HCT116 (cell line): Measurements from ENCODE around the gene TUBB1. TPM values are rescaled to one million over a fixed set of nuclear protein-coding genes. Genes with fewer than 3 reads are reported as not detected.
A peak's percentile ranks its signal among the peaks of the same experiment; 100 is the strongest.

Experiments used
- ATAC-seq: fragments of 200-7000 bp; cut with Tn5 transposase; 2 replicates; pipeline ENCODE4 v1.9.1; 2020; ENCODE audit warnings: mild to moderate bottlenecking, moderate library complexity
- BruUV-seq: library from RNA; stranded (reverse); fragments of 400-500 nt; replicated peaks from 2 replicates; lab custom pipeline; 2021; lab: Mats Ljungman, UMichigan
- CTCF ChIA-PET: fragments of 300-600 bp; sonication (Branson Sonifier 250); formaldehyde crosslinking; loops from one replicate; lab custom pipeline; 2021; ENCODE audit warnings: antibody characterized with exemption; lab: Charles Lee
- POLR2A ChIA-PET: fragments of 300-600, 350-600 bp; sonication (Branson Sonifier 250); formaldehyde crosslinking; loops from one replicate; lab custom pipeline; 2021; ENCODE audit warnings: antibody characterized with exemption; lab: Charles Lee
- RAD21 ChIA-PET, 2 experiments: fragments of 300-600 bp; sonication (Branson Sonifier 250); formaldehyde crosslinking; loops; one replicate each; lab custom pipeline; 2023; ENCODE audit warnings: low total read pairs in 2 of 2; ENCODE audit not compliant: uncharacterized antibody in 2 of 2, unreplicated experiment in 2 of 2, low non-redundant PET in 1 of 2; lab: Charles Lee
- DNase-seq: peaks from one replicate; pipeline ENCODE4 v3.0.0-alpha.2; 2010; ENCODE audit warnings: low read depth, low spot score
- H2AFZ ChIP-seq: fragments of 200-600 bp; shearing (Covaris generic), sonication (generic); 2 replicates; pipeline ENCODE4 v1.6.1; 2017; ENCODE audit warnings: low read depth, mixed run types, mixed read lengths, antibody characterized with exemption, low read length; ENCODE audit not compliant: poor library complexity, severe bottlenecking
- H3K27ac ChIP-seq: 2 replicates; pipeline ENCODE4 v1.5.1; 2012; ENCODE audit warnings: low read depth, low read length
- H3K27me3 ChIP-seq: fragments of 200-600 bp; sonication (generic); 2 replicates; pipeline ENCODE4 v1.6.1; 2016; ENCODE audit warnings: mixed run types, low read length, mixed read lengths; ENCODE audit not compliant: insufficient read depth
- H3K36me3 ChIP-seq, 2 experiments: fragments of 200-500 bp in 1 of 2; fragments of 200-600 bp in 1 of 2; sonication (Bioruptor generic) in 1 of 2; sonication (generic) in 1 of 2; 2 replicates each; pipeline versions ENCODE4 v1.5.1 to v1.6.1; 2014 to 2016; ENCODE audit warnings: low read length in 2 of 2, inconsistent platforms in 1 of 2, mixed read lengths in 1 of 2, mixed run types in 1 of 2; ENCODE audit not compliant: insufficient read depth in 2 of 2, control insufficient read depth in 1 of 2
- H3K4me1 ChIP-seq, 2 experiments: fragments of 200-600 bp in 1 of 2; sonication (generic) in 1 of 2; 2 replicates each; pipeline versions ENCODE4 v1.5.1 to v1.6.1; 2012 to 2017; ENCODE audit warnings: low read length in 2 of 2, inconsistent platforms in 1 of 2, mild to moderate bottlenecking in 1 of 2, mixed read lengths in 1 of 2, mixed run types in 1 of 2, moderate library complexity in 1 of 2; ENCODE audit not compliant: insufficient read depth in 2 of 2, control insufficient read depth in 1 of 2
- H3K4me2 ChIP-seq: fragments of 200-600 bp; sonication (generic); 2 replicates; pipeline ENCODE4 v1.6.1; 2017; ENCODE audit warnings: mixed run types, low read length, mixed read lengths
- H3K4me3 ChIP-seq, 2 experiments: fragments of 200-600 bp in 1 of 2; sonication (generic) in 1 of 2; replicated peaks in 1 of 2; 2 replicates each; pipeline ENCODE4 v1.5.1; 2011 to 2016; ENCODE audit warnings: low read length in 2 of 2, control low read depth in 1 of 2, low read depth in 1 of 2, mild to moderate bottlenecking in 1 of 2, mixed read lengths in 1 of 2, mixed run types in 1 of 2
- H3K79me2 ChIP-seq: fragments of 200-600 bp; sonication (generic); 2 replicates; pipeline ENCODE4 v1.6.1; 2017; ENCODE audit warnings: mild to moderate bottlenecking, mixed run types, low read length, moderate library complexity, mixed read lengths; ENCODE audit not compliant: insufficient read depth
- H3K9ac ChIP-seq: fragments of 200-600 bp; sonication (generic); 2 replicates; pipeline ENCODE4 v1.6.1; 2016; ENCODE audit warnings: low read length, mixed read lengths
- H3K9me2 ChIP-seq: fragments of 200-600 bp; sonication (generic), shearing (Covaris generic); 2 replicates; pipeline ENCODE4 v1.6.1; 2017; ENCODE audit warnings: mixed run types, mild to moderate bottlenecking, moderate library complexity; ENCODE audit not compliant: insufficient read depth
- H3K9me3 ChIP-seq, 2 experiments: fragments of 200-500 bp in 1 of 2; fragments of 200-600 bp in 1 of 2; sonication (Bioruptor generic) in 1 of 2; sonication (generic) in 1 of 2; 2 replicates each; pipeline ENCODE4 v1.6.1; 2014 to 2017; ENCODE audit warnings: low read length in 2 of 2, mixed read lengths in 2 of 2, inconsistent platforms in 1 of 2, low read depth in 1 of 2, mild to moderate bottlenecking in 1 of 2, mixed run types in 1 of 2, moderate library complexity in 1 of 2; ENCODE audit not compliant: control insufficient read depth in 1 of 2, insufficient read depth in 1 of 2
- H4K20me1 ChIP-seq: fragments of 200-600 bp; sonication (generic), shearing (Covaris generic); 2 replicates; pipeline ENCODE4 v1.6.1; 2017; ENCODE audit warnings: mixed run types, mild to moderate bottlenecking, moderate library complexity; ENCODE audit not compliant: insufficient read depth
- ATF3 ChIP-seq: IDR thresholded peaks from 2 replicates; pipeline ENCODE4 v1.6.1; 2012
- CBX3 ChIP-seq: IDR thresholded peaks from 2 replicates; pipeline ENCODE4 v1.6.1; 2012; ENCODE audit warnings: low read depth
- CEBPB ChIP-seq: IDR thresholded peaks from 2 replicates; pipeline ENCODE4 v1.6.1; 2012; ENCODE audit warnings: low read depth
- CTCF ChIP-seq, 3 experiments: fragments of 200-600 bp in 1 of 3; sonication (generic) in 1 of 3; IDR thresholded peaks in 2 of 3; conservative IDR thresholded peaks in 1 of 3; 2 replicates each; pipeline ENCODE4 v1.5.1; 2012 to 2017; ENCODE audit warnings: low read depth in 2 of 3, low read length in 2 of 3, antibody characterized with exemption in 1 of 3, borderline replicate concordance in 1 of 3, control low read depth in 1 of 3, mild to moderate bottlenecking in 1 of 3, mixed read lengths in 1 of 3, mixed run types in 1 of 3, moderate library complexity in 1 of 3; ENCODE audit not compliant: insufficient read depth in 1 of 3
- EGR1 ChIP-seq: IDR thresholded peaks from 2 replicates; pipeline ENCODE4 v1.6.1; 2012; ENCODE audit warnings: low read depth
- ELF1 ChIP-seq: IDR thresholded peaks from 2 replicates; pipeline ENCODE4 v1.6.1; 2012; ENCODE audit warnings: low read depth, borderline replicate concordance
- EZH2 ChIP-seq: fragments of 200-600 bp; sonication (generic); IDR thresholded peaks from 2 replicates; pipeline ENCODE4 v1.6.1; 2017; ENCODE audit warnings: antibody characterized with exemption, mixed run types
- EZH2phosphoT487 ChIP-seq: fragments of 200-600 bp; IDR thresholded peaks from 2 replicates; pipeline ENCODE4 v1.6.1; 2018; ENCODE audit warnings: antibody characterized with exemption, borderline replicate concordance
- FOSL1 ChIP-seq: IDR thresholded peaks from 2 replicates; pipeline ENCODE4 v1.6.1; 2012; ENCODE audit warnings: low read depth
- POLR2AphosphoS5 ChIP-seq: IDR thresholded peaks from 2 replicates; pipeline ENCODE4 v1.6.1; 2011; ENCODE audit warnings: mild to moderate bottlenecking, low read depth, low read length, moderate library complexity
- RAD21 ChIP-seq: IDR thresholded peaks from 2 replicates; pipeline ENCODE4 v1.6.1; 2012; ENCODE audit warnings: low read depth, mild to moderate bottlenecking
- REST ChIP-seq: IDR thresholded peaks from 2 replicates; pipeline ENCODE4 v1.6.1; 2012; ENCODE audit warnings: low read depth
- SIN3A ChIP-seq: IDR thresholded peaks from 2 replicates; pipeline ENCODE4 v1.6.1; 2012; ENCODE audit warnings: low read depth
- SP1 ChIP-seq: IDR thresholded peaks from 2 replicates; pipeline ENCODE4 v1.6.1; 2012; ENCODE audit warnings: low read depth
- SRF ChIP-seq: IDR thresholded peaks from 2 replicates; pipeline ENCODE4 v1.6.1; 2012; ENCODE audit warnings: low read depth
- TCF7L2 ChIP-seq: IDR thresholded peaks from 2 replicates; pipeline ENCODE4 v1.7.0; 2011; ENCODE audit warnings: borderline replicate concordance, inconsistent platforms; ENCODE audit not compliant: insufficient read depth, insufficient read length; ENCODE audit errors: extremely low read depth
- YY1 ChIP-seq: IDR thresholded peaks from 2 replicates; pipeline ENCODE4 v1.6.1; 2011; ENCODE audit warnings: low read length, low read depth, moderate library complexity, mild to moderate bottlenecking; ENCODE audit not compliant: insufficient replicate concordance; ENCODE audit errors: extremely low read depth
- ZFX ChIP-seq: fragments of 450-650 bp; IDR thresholded peaks from 2 replicates; pipeline ENCODE4 v1.6.1; 2017
- ZNF274 ChIP-seq: fragments of 200-500 bp; sonication (Bioruptor generic); IDR thresholded peaks from 2 replicates; pipeline ENCODE4 v1.6.1; 2014; ENCODE audit warnings: mild to moderate bottlenecking, low read depth, low read length, inconsistent platforms
- intact Hi-C: fragments of 100-400 bp; cut with micrococcal nuclease; formaldehyde crosslinking; loops from 2 replicates; pipeline ENCODE4 v1.10.0; 2022
- total RNA-seq: library from RNA; stranded (reverse); gene quantifications from one replicate; pipeline ENCODE4 v1.2.1, GENCODE V29; 2021; ENCODE audit not compliant: unreplicated experiment

TUBB1 gene
- total RNA-seq, 1 experiment from 2014 or later = not detected

- intact Hi-C loops = no loop called here
- no peaks in the 10 kb centered on the region for H4K20me1 ChIP-seq
- ATAC-seq (no peak), DNase-seq (no peak)
- RAD21 ChIA-PET = no interaction called here
- POLR2A ChIA-PET = interaction anchor here (1.2 kb wide), 1 partner anchor 21 kb away, joined by 4 read pairs; the partner anchor contains the start of gene ATP5F1E
- H3K36me3 ChIP-seq = no peaks in the 10 kb centered on the region
- CTCF ChIA-PET = no interaction called here
- no peak overlapping the region for H3K27ac ChIP-seq
- TF ChIP-seq RAD21 (no peak), FOSL1 (no peak), SRF (no peak), CEBPB (no peak), POLR2AphosphoS5 (no peak), TCF7L2 (no peak), CTCF (IDR thresholded peaks at IDR 0.05 in 2 of 3, conservative IDR thresholded peaks at IDR 0.05 in 1 of 3; ENCODE audit: borderline replicate concordance in 1 of 3, insufficient read depth in 1 of 3, low read depth in 2 of 3, low read length in 2 of 3) (no peak), EZH2 (no peak), YY1 (no peak), EGR1 (no peak), ZNF274 (no peak), SIN3A (no peak), EZH2phosphoT487 (no peak), CBX3 (no peak), SP1 (no peak), ATF3 (no peak), ELF1 (no peak), ZFX (no peak), REST (no peak)
- no peak overlapping the region for H2AFZ ChIP-seq
- peaks cover 9 to 26% of the 10 kb centered on the region in 2 experiments; a peak in 3 of 4 replicates for H3K4me1 ChIP-seq
- H3K9ac ChIP-seq = no peak overlapping the region
- BruUV-seq = no TSS peak
- no peak overlapping the region for H3K4me3 ChIP-seq
- peak overlapping the region; percentile 15 for H3K4me2 ChIP-seq
- no peaks in the 10 kb centered on the region for H3K9me3 ChIP-seq
- H3K27me3 ChIP-seq = no peaks in the 10 kb centered on the region
- peaks cover 6% of the 10 kb centered on the region; the same call in 1 of the 2 replicates for H3K79me2 ChIP-seq
- no peaks in the 10 kb centered on the region for H3K9me2 ChIP-seq
Observed at GRCh38 chr20:59010995-59011873, 8.0 kb upstream of the TUBB1 start.
